Activated CD8-positive, alpha-beta T cell treated with anti-CD3 and anti-CD28 coated beads for 36 hours (primary cell): ENCODE results near the gene PFDN5. TPM values are rescaled to one million over a fixed set of nuclear protein-coding genes. Genes with fewer than 3 reads are reported as not detected.
A peak's percentile ranks its signal among the peaks of the same experiment; 100 is the strongest.
"Not testable (repeated sequence)": the region's sequence is repeated elsewhere in the genome, so short reads cannot be mapped to it uniquely, and the experiment has no call there.

ENCODE experiments used
- ATAC-seq: fragments of 200-7000 bp; cut with Tn5 transposase; one replicate; pipeline ENCODE4 v1.10.0; 2021; ENCODE audit warnings: mild to moderate bottlenecking, moderate library complexity
- CTCF ChIA-PET: fragments of 350-600 bp; sonication (Branson Sonifier 250); formaldehyde crosslinking; loops from one replicate; lab custom pipeline; 2021; ENCODE audit warnings: antibody characterized with exemption; lab: Charles Lee
- POLR2A ChIA-PET: fragments of 350-600 bp; sonication (Branson Sonifier 250); formaldehyde crosslinking; loops from one replicate; lab custom pipeline; 2021; ENCODE audit warnings: antibody characterized with exemption; lab: Charles Lee
- DNase-seq: peaks from one replicate; pipeline ENCODE4 v3.0.0-alpha.2; 2020
- H3K27ac Mint-ChIP-seq: one replicate; pipeline ENCODE4 v1.8.0; 2021; ENCODE audit warnings: mild to moderate bottlenecking, mixed read lengths
- H3K27me3 Mint-ChIP-seq: one replicate; pipeline ENCODE4 v1.8.0; 2021; ENCODE audit warnings: mixed read lengths
- H3K36me3 Mint-ChIP-seq: one replicate; pipeline ENCODE4 v1.8.0; 2021; ENCODE audit warnings: low read depth, mixed read lengths
- H3K4me1 Mint-ChIP-seq: one replicate; pipeline ENCODE4 v1.8.0; 2021; ENCODE audit warnings: low read depth, mixed read lengths
- H3K4me3 Mint-ChIP-seq: one replicate; pipeline ENCODE4 v1.8.0; 2021; ENCODE audit warnings: mild to moderate bottlenecking, moderate library complexity, mixed read lengths
- H3K9me3 Mint-ChIP-seq: one replicate; pipeline ENCODE4 v1.8.0; 2021; ENCODE audit warnings: mixed read lengths
- CTCF ChIP-seq: fragments of 200-600 bp; IDR thresholded peaks from one replicate; pipeline ENCODE4 v1.8.0; 2022; ENCODE audit warnings: antibody characterized with exemption, mild to moderate bottlenecking
- intact Hi-C: fragments of 100-400 bp; cut with micrococcal nuclease; formaldehyde crosslinking; loops from one replicate; pipeline ENCODE4 v1.10.0; 2022
- total RNA-seq, 2 experiments: library from RNA; stranded (reverse); gene quantifications; one replicate each; pipeline ENCODE4 v1.2.3, GENCODE V29; 2021

PFDN5 gene
- total RNA-seq, 2 experiments from 2014 or later = 322 to 373 TPM

- H3K4me1 Mint-ChIP-seq = peaks cover 19% of the 10 kb centered on the region
- H3K27ac Mint-ChIP-seq = peak overlapping the region; percentile 57
- intact Hi-C loops = loop anchor here (5.0 kb wide), 1 partner anchor 78 kb away; no protein-coding TSS in a partner anchor
- POLR2A ChIA-PET = interaction anchor here (1.2 to 3.6 kb wide), 7 partner anchors 11 to 92 kb away, joined by 3 to 19 read pairs (median 4); partner anchors contain the start of genes AAAS and ESPL1
- no peak overlapping the region for H3K4me3 Mint-ChIP-seq
- CTCF ChIA-PET = interaction anchor here (1.0 to 8.1 kb wide), 8 partner anchors 12 to 130 kb away, joined by 3 to 130 read pairs (median 4); partner anchors contain the start of gene ESPL1
- no peaks in the 10 kb centered on the region for H3K9me3 Mint-ChIP-seq
- no peaks in the 10 kb centered on the region for H3K27me3 Mint-ChIP-seq
- no peak for ATAC-seq
- no peak for TF ChIP-seq CTCF
- no peak for DNase-seq
- H3K36me3 Mint-ChIP-seq = peaks cover 69% of the 10 kb centered on the region
These were observed 5.5 kb upstream of the PFDN5 start for GRCh38 chr12:53289891-53290290.

- no peak for TF ChIP-seq CTCF
- intact Hi-C loops = no loop called here
- Mint-ChIP-seq H3K27ac (peak overlapping the region; percentile 57), H3K9me3 (no peaks in the 10 kb centered on the region), H3K36me3 (peaks cover 74% of the 10 kb centered on the region), H3K27me3 (no peaks in the 10 kb centered on the region), H3K4me3 (no peak overlapping the region), H3K4me1 (peaks cover 23% of the 10 kb centered on the region)
- CTCF ChIA-PET = interaction anchor here (0.8 to 14.0 kb wide), 11 partner anchors 12 to 131 kb away, joined by 3 to 143 read pairs (median 4); partner anchors contain the start of genes AAAS and ESPL1
- DNase-seq (no peak), ATAC-seq (no peak)
- POLR2A ChIA-PET = interaction anchor here (0.7 to 3.6 kb wide), 11 partner anchors 9 to 130 kb away, joined by 3 to 19 read pairs (median 4); partner anchors contain the start of genes AAAS, ESPL1 and MYG1
These were observed 4.7 kb upstream of the PFDN5 start for GRCh38 chr12:53290661-53291060.

GRCh38 chr12:53292426-53292825 lies 2.9 kb upstream of the PFDN5 start:
- CTCF ChIA-PET = interaction anchor here (1.4 to 14.0 kb wide), 5 partner anchors 29 to 133 kb away, joined by 3 to 143 read pairs (median 7); partner anchors contain the start of genes AAAS and ZNF740
- intact Hi-C loops = no loop called here
- ATAC-seq (no peak), DNase-seq (no peak)
- TF ChIP-seq CTCF = no peak
- H3K4me3 Mint-ChIP-seq = no peak overlapping the region
- H3K27me3 Mint-ChIP-seq = no peaks in the 10 kb centered on the region
- peaks cover 32% of the 10 kb centered on the region for H3K4me1 Mint-ChIP-seq
- no peaks in the 10 kb centered on the region for H3K9me3 Mint-ChIP-seq
- H3K36me3 Mint-ChIP-seq = peaks cover 76% of the 10 kb centered on the region
- POLR2A ChIA-PET = interaction anchor here (1.2 kb wide), 1 partner anchor 14 kb away, joined by 5 read pairs; no protein-coding TSS in a partner anchor
- H3K27ac Mint-ChIP-seq = no peak overlapping the region

GRCh38 chr12:53295891-53296219 lies 513 bp downstream of the PFDN5 start:
- Mint-ChIP-seq H3K9me3 (no peaks in the 10 kb centered on the region), H3K27ac (peak overlapping the region; percentile 91), H3K4me3 (peak overlapping the region; percentile 98), H3K4me1 (peaks cover 44% of the 10 kb centered on the region), H3K36me3 (peaks cover 74% of the 10 kb centered on the region), H3K27me3 (no peaks in the 10 kb centered on the region)
- ATAC-seq (no peak), DNase-seq (no peak)
- POLR2A ChIA-PET = interaction anchor here (0.6 to 2.9 kb wide), 7 partner anchors 10 to 115 kb away, joined by 3 to 12 read pairs (median 4); partner anchors contain the start of genes AAAS, CSAD and ZNF740
- intact Hi-C loops = loop anchor here (2.0 kb wide), 1 partner anchor 81 kb away; no protein-coding TSS in a partner anchor
- TF ChIP-seq CTCF = no peak
- CTCF ChIA-PET = interaction anchor here (0.8 to 14.0 kb wide), 12 partner anchors 10 to 186 kb away, joined by 3 to 143 read pairs (median 5); partner anchors contain the start of genes AAAS and ESPL1

GRCh38 chr12:53297106-53297505 lies 1.8 kb downstream of the PFDN5 start:
- Mint-ChIP-seq H3K4me3 (peak overlapping the region; percentile 98), H3K27ac (peak overlapping the region; percentile 91), H3K4me1 (peaks cover 51% of the 10 kb centered on the region), H3K36me3 (peaks cover 72% of the 10 kb centered on the region)
- POLR2A ChIA-PET = interaction anchor here (0.8 to 2.9 kb wide), 3 partner anchors 14 to 78 kb away, joined by 3 to 12 read pairs (median 6); partner anchors contain the start of gene AAAS
- ATAC-seq, H3K9me3 Mint-ChIP-seq, DNase-seq, H3K27me3 Mint-ChIP-seq: not testable (repeated sequence)
- CTCF ChIA-PET = interaction anchor here (1.0 to 14.0 kb wide), 8 partner anchors 9 to 231 kb away, joined by 3 to 143 read pairs (median 10); partner anchors contain the start of gene AAAS
- intact Hi-C loops = loop anchor here (2.0 kb wide), 1 partner anchor 82 kb away; no protein-coding TSS in a partner anchor
